Astrocyte of the cerebellum (primary cell): Measurements from ENCODE around the gene DPP7.
"Not testable (repeated sequence)": the region's sequence is repeated elsewhere in the genome, so short reads cannot be mapped to it uniquely, and the experiment has no call there.

Source experiments
- DNase-seq: peaks from one replicate; pipeline ENCODE4 v3.0.0-alpha.2; 2011; ENCODE audit warnings: low read depth
- H3K4me3 ChIP-seq: 2 replicates; pipeline ENCODE4 v1.5.1; 2011; ENCODE audit warnings: mild to moderate bottlenecking, low read depth, low read length, moderate library complexity
- CTCF ChIP-seq: IDR thresholded peaks from 2 replicates; pipeline ENCODE4 v1.5.1; 2012; ENCODE audit warnings: low read length, low read depth, moderate library complexity, mild to moderate bottlenecking; ENCODE audit errors: missing control alignments
- in situ Hi-C: cut with HindIII; loops from 2 replicates; pipeline ENCODE4 v1.10.0; 2017; ENCODE audit warnings: low sequenced_read_pairs

DPP7 gene

GRCh38 chr9:137123468-137123837 lies 8.9 kb upstream of the DPP7 start:
- H3K4me3 ChIP-seq, result no peak overlapping the region
- TF ChIP-seq CTCF, result no peak
- in situ Hi-C loops, result no loop called here
- DNase-seq, result no peak

GRCh38 chr9:137122796-137123467 lies 8.4 kb upstream of the DPP7 start:
- H3K4me3 ChIP-seq, in situ Hi-C loops, DNase-seq: not testable (repeated sequence)

- H3K4me3 ChIP-seq, in situ Hi-C loops, DNase-seq: not testable (repeated sequence)
Observed at GRCh38 chr9:137121927-137122795, 7.6 kb upstream of the DPP7 start.

- in situ Hi-C loops, result not testable (repeated sequence)
Observed at GRCh38 chr9:137118092-137118603, 3.6 kb upstream of the DPP7 start.

GRCh38 chr9:137117269-137117731 lies 2.8 kb upstream of the DPP7 start:
- in situ Hi-C loops, result no loop called here
- no peak for DNase-seq
- TF ChIP-seq CTCF, result no peak
- H3K4me3 ChIP-seq, result no peak overlapping the region

More at GRCh38 chr9:137118092-137118603, 3.6 kb upstream of the DPP7 start:
- DNase-seq, H3K4me3 ChIP-seq: not testable (repeated sequence)

GRCh38 chr9:137116728-137117127 lies 2.2 kb upstream of the DPP7 start:
- no peak for DNase-seq
- no peak for TF ChIP-seq CTCF
- no peak overlapping the region for H3K4me3 ChIP-seq
- in situ Hi-C loops, result no loop called here

GRCh38 chr9:137116027-137116507 lies 1.5 kb upstream of the DPP7 start:
- no peak for DNase-seq
- no peak overlapping the region for H3K4me3 ChIP-seq
- in situ Hi-C loops, result no loop called here
- TF ChIP-seq CTCF, result no peak
